CD14-positive monocyte (primary cell): ENCODE measurements around the gene CRYBG3. TPM values are rescaled to one million over a fixed set of nuclear protein-coding genes. Genes with fewer than 3 reads are reported as not detected.
A peak's percentile ranks its signal among the peaks of the same experiment; 100 is the strongest.

Experiments used
- DNase-seq, 3 donors: peaks; one replicate each; pipeline ENCODE4 v3.0.0-alpha.2; 2011 to 2022
- H2AFZ ChIP-seq: 2 replicates; pipeline ENCODE4 v1.6.0; 2012; ENCODE audit warnings: mild to moderate bottlenecking, low read depth, low read length, inconsistent platforms; ENCODE audit not compliant: insufficient read depth, poor library complexity, severe bottlenecking
- H3K27ac ChIP-seq, 2 donors: 1 replicate in 1 of 2; 2 replicates in 1 of 2; pipeline ENCODE4 v1.5.1; 2012 to 2013; ENCODE audit warnings: low read length in 2 of 2, control low read depth in 1 of 2, inconsistent platforms in 1 of 2, low read depth in 1 of 2, mild to moderate bottlenecking in 1 of 2
- H3K27me3 ChIP-seq, 2 donors: one replicate each; pipeline versions ENCODE4 v1.6.0 to v1.6.1; 2011 to 2013; ENCODE audit warnings: low read length in 2 of 2; ENCODE audit not compliant: control insufficient read depth in 2 of 2, insufficient read depth in 2 of 2
- H3K36me3 ChIP-seq, 2 donors: replicated peaks in 1 of 2; 1 replicate in 1 of 2; 2 replicates in 1 of 2; pipeline versions ENCODE4 v1.5.1 to v1.6.1; 2012 to 2013; ENCODE audit warnings: low read length in 2 of 2, control low read depth in 1 of 2, inconsistent platforms in 1 of 2, mild to moderate bottlenecking in 1 of 2; ENCODE audit not compliant: insufficient read depth in 2 of 2, control insufficient read depth in 1 of 2
- H3K4me1 ChIP-seq, 2 donors: 1 replicate in 1 of 2; 2 replicates in 1 of 2; pipeline versions ENCODE4 v1.5.1 to v1.6.1; 2012 to 2013; ENCODE audit warnings: low read length in 2 of 2, control low read depth in 1 of 2, inconsistent platforms in 1 of 2, mild to moderate bottlenecking in 1 of 2, moderate library complexity in 1 of 2; ENCODE audit not compliant: insufficient read depth in 2 of 2, control insufficient read depth in 1 of 2
- H3K4me2 ChIP-seq: replicated peaks from 2 replicates; pipeline ENCODE3; 2012; ENCODE audit warnings: low read length, moderate library complexity, mild to moderate bottlenecking; ENCODE audit not compliant: poor library complexity, severe bottlenecking; ENCODE audit errors: extremely low read depth
- H3K4me3 ChIP-seq, 3 experiments: fragments of 200-600 bp in 1 of 3; sonication (generic) in 1 of 3; replicated peaks in 1 of 3; 1 replicate in 2 of 3; 2 replicates in 1 of 3; pipeline ENCODE4 v1.5.1; 2011 to 2013; ENCODE audit warnings: low read length in 3 of 3, mild to moderate bottlenecking in 3 of 3, control low read depth in 2 of 3, low read depth in 2 of 3, inconsistent platforms in 1 of 3, moderate library complexity in 1 of 3
- H3K79me2 ChIP-seq: 2 replicates; pipeline ENCODE4 v1.6.0; 2012; ENCODE audit warnings: mild to moderate bottlenecking, control low read depth, inconsistent platforms, low read length, moderate library complexity; ENCODE audit not compliant: insufficient read depth
- H3K9ac ChIP-seq: 2 replicates; pipeline ENCODE4 v1.6.0; 2017; ENCODE audit warnings: low read length, mild to moderate bottlenecking; ENCODE audit not compliant: insufficient read depth, poor library complexity, severe bottlenecking
- H3K9me3 ChIP-seq, 2 donors: replicated peaks in 1 of 2; 1 replicate in 1 of 2; 2 replicates in 1 of 2; pipeline versions ENCODE4 v1.5.1 to v1.6.1; 2012 to 2013; ENCODE audit warnings: low read length in 2 of 2, control low read depth in 1 of 2; ENCODE audit not compliant: control insufficient read depth in 1 of 2, insufficient read depth in 1 of 2
- H4K20me1 ChIP-seq: 2 replicates; pipeline ENCODE4 v1.6.0; 2012; ENCODE audit warnings: mild to moderate bottlenecking, low read length, control low read depth, moderate library complexity; ENCODE audit not compliant: insufficient read depth
- H3K27ac Mint-ChIP-seq, 7 donors: one replicate each; pipeline ENCODE4 v1.8.0; 2020; ENCODE audit warnings: mild to moderate bottlenecking in 7 of 7, mixed read lengths in 7 of 7, moderate library complexity in 6 of 7, inconsistent platforms in 2 of 7
- H3K27me3 Mint-ChIP-seq, 3 donors: one replicate each; pipeline ENCODE4 v1.8.0; 2021 to 2022; ENCODE audit warnings: low read depth in 3 of 3, mild to moderate bottlenecking in 3 of 3, mixed read lengths in 3 of 3, moderate library complexity in 3 of 3, inconsistent platforms in 1 of 3
- H3K36me3 Mint-ChIP-seq, 2 donors: one replicate each; pipeline ENCODE4 v1.8.0; 2020; ENCODE audit warnings: mixed read lengths in 2 of 2, inconsistent platforms in 1 of 2, mild to moderate bottlenecking in 1 of 2
- H3K4me1 Mint-ChIP-seq: one replicate; pipeline ENCODE4 v1.8.0; 2020; ENCODE audit warnings: mild to moderate bottlenecking, mixed read lengths
- H3K4me3 Mint-ChIP-seq, 2 donors: one replicate each; pipeline ENCODE4 v1.8.0; 2020; ENCODE audit warnings: mild to moderate bottlenecking in 2 of 2, mixed read lengths in 2 of 2, moderate library complexity in 1 of 2
- H3K9me3 Mint-ChIP-seq, 7 donors: one replicate each; pipeline ENCODE4 v1.8.0; 2020 to 2022; ENCODE audit warnings: mixed read lengths in 7 of 7, mild to moderate bottlenecking in 6 of 7, moderate library complexity in 6 of 7, inconsistent platforms in 2 of 7
- CTCF ChIP-seq: fragments of 200-600 bp; IDR thresholded peaks from one replicate; pipeline ENCODE4 v1.8.0; 2022; ENCODE audit warnings: antibody characterized with exemption, mild to moderate bottlenecking
- WGBS: methylation state at CpG from one replicate; pipeline ENCODE4 v1.1.5; 2013; ENCODE audit warnings: missing lambda C conversion rate; ENCODE audit not compliant: insufficient coverage; 5-methylcytosine and 5-hydroxymethylcytosine counted together
- intact Hi-C, 2 donors: fragments of 100-400 bp; cut with micrococcal nuclease; formaldehyde crosslinking; loops; one replicate each; pipeline versions ENCODE4 v1.15.0 to v1.15.1; 2023
- polyA plus RNA-seq, 3 donors: library from polyadenylated mRNA; depleted of rRNA in 1 of 3; unstranded in 2 of 3; stranded (reverse) in 1 of 3; fragments of 300-500 nt in 2 of 3; fragments of >200 nt in 1 of 3; fragmentation: Illumina TruSeq in 2 of 3; gene quantifications; 1 replicate in 2 of 3; 2 replicates in 1 of 3; pipeline ENCODE4 v1.2.3, GENCODE V29; 2012 to 2021

The CRYBG3 gene
- polyA plus RNA-seq, 3 donors: 2.3 to 6.8 (median 5.3) TPM

- peak; percentile 45 to 73 (median 59) for DNase-seq
- Mint-ChIP-seq H3K36me3 (peaks cover 46 to 58% of the 10 kb centered on the region in 2 donors), H3K9me3 (no peaks in the 10 kb centered on the region), H3K4me3 (no peak overlapping the region), H3K4me1 (peaks cover 46% of the 10 kb centered on the region), H3K27me3 (no peaks in the 10 kb centered on the region), H3K27ac (peak overlapping the region; percentile 70 to 91 (median 86))
- TF ChIP-seq CTCF: no peak
- H3K4me2 ChIP-seq: no peak overlapping the region
- H3K79me2 ChIP-seq: no peaks in the 10 kb centered on the region
- WGBS: 55% methylated on average over 6 of the region's 8 CpGs
- intact Hi-C loops: no loop called here
- no peaks in the 10 kb centered on the region for H3K9me3 ChIP-seq
- H3K27ac ChIP-seq: peak overlapping the region; percentile 41 to 64
- peaks cover 28 to 58% of the 10 kb centered on the region in 2 donors for H3K36me3 ChIP-seq
- H4K20me1 ChIP-seq: peaks cover 9% of the 10 kb centered on the region
- no peak overlapping the region for H2AFZ ChIP-seq
- peaks cover 45 to 51% of the 10 kb centered on the region in 2 donors for H3K4me1 ChIP-seq
- no peak overlapping the region for H3K4me3 ChIP-seq
- H3K9ac ChIP-seq: no peak overlapping the region
- no peaks in the 10 kb centered on the region for H3K27me3 ChIP-seq
Observed at GRCh38 chr3:97957617-97958311, 136.0 kb downstream of the CRYBG3 start.

GRCh38 chr3:97958396-97958795 is 136.6 kb downstream of the CRYBG3 start:
- peak overlapping the region; percentile 33 to 90 (median 85) for H3K27ac Mint-ChIP-seq
- peaks cover 14% of the 10 kb centered on the region for H4K20me1 ChIP-seq
- WGBS: 100% methylated on average over 1 of the region's 2 CpGs
- peaks cover 39 to 45% of the 10 kb centered on the region in 2 donors for H3K4me1 ChIP-seq
- H3K4me3 Mint-ChIP-seq: no peak overlapping the region
- H3K9ac ChIP-seq: no peak overlapping the region
- no peak overlapping the region for H3K4me2 ChIP-seq
- no peaks in the 10 kb centered on the region for H3K27me3 ChIP-seq
- H3K9me3 ChIP-seq: no peaks in the 10 kb centered on the region
- H3K4me1 Mint-ChIP-seq: peaks cover 41% of the 10 kb centered on the region
- H3K27ac ChIP-seq: peak overlapping the region; percentile 11 to 64
- intact Hi-C loops: no loop called here
- no peak overlapping the region for H3K4me3 ChIP-seq
- no peak for TF ChIP-seq CTCF
- H3K36me3 Mint-ChIP-seq: peaks cover 43 to 53% of the 10 kb centered on the region in 2 donors
- DNase-seq: no peak
- H3K9me3 Mint-ChIP-seq: no peaks in the 10 kb centered on the region
- H3K79me2 ChIP-seq: no peaks in the 10 kb centered on the region
- H2AFZ ChIP-seq: no peak overlapping the region
- H3K27me3 Mint-ChIP-seq: no peaks in the 10 kb centered on the region
- peaks cover 28 to 62% of the 10 kb centered on the region in 2 donors for H3K36me3 ChIP-seq
